Activated T-helper 9 cell treated with anti-CD3 and anti-CD28 coated beads, Interleukin-2, amount 50 U/mL, for 16 hours (primary cell): ENCODE data around the gene GOT1.

Experiments used
- DNase-seq: peaks from one replicate; pipeline ENCODE4 v3.0.0-alpha.2; 2020; ENCODE audit warnings: low read depth

The GOT1 gene

DNA sequence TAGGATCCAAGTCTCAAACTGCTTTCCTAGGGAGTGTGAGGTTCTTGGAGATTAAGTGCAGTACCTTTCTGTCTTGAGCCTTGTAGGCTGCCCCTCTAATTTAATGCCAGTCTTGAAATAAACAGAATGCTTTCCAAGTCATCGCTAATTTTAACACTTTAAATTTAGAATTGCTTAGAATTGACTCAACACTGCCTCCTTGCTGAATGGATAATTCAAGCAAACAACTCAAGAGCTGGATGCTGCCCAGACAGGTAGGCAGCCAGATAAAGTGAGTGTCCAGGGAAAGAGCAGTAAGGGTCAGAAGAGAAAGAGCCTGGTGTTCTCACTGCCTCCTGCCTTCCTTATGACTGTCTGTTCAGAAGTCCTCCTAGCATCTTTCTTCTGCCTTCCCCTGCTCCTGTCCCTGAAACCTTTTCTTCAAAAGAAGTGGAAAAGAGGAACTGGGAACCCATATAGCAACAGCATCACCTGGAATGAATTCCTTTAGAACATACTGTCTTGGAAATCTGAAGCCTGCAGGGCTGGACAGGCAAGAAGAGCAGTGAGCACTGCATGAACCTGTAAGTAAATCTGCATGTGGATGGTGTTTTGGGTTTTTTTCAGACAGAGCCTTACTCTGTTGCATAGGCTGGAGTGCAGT lies 3.1 kb upstream of the GOT1 start:
- DNase-seq, result no peak

DNA sequence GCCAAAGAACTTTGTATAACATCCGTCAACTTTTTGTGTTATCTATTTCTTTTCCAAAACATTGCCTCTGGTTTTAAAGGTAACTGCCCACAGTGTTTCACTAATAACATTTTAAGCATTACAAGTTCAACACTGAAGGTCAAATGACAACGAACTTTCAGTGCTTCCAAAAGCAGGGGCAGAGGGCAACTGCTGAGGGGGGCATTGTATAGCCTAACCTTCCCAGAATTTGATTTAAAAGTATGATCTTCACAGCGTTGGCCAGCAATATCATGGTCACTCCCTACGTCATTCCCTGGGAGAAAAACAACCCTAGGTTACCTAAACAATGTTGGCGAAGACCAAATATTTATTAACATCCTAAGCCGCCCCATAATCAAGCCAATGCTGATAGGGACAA lies 2.5 kb upstream of the GOT1 start:
- DNase-seq, result no peak

DNA sequence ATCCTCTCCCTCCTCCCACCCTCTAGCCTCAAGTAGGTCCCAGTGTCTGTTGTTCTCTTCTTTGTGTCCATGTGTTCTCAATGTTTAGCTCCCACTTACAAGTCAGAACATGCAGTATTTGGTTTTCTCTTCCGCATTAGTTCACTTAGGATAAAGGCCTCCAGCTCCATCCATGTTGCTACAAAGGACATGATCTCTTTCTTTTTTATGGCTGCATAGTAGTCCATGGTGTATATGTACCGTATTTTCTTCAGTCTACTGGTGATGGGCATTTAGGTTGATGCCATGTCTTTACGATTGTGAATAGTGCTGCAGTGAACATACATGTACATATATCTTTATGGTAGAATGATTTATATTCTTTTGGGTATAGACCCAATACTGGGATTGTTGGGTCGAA lies 1.6 kb upstream of the GOT1 start:
- no peak for DNase-seq

DNA sequence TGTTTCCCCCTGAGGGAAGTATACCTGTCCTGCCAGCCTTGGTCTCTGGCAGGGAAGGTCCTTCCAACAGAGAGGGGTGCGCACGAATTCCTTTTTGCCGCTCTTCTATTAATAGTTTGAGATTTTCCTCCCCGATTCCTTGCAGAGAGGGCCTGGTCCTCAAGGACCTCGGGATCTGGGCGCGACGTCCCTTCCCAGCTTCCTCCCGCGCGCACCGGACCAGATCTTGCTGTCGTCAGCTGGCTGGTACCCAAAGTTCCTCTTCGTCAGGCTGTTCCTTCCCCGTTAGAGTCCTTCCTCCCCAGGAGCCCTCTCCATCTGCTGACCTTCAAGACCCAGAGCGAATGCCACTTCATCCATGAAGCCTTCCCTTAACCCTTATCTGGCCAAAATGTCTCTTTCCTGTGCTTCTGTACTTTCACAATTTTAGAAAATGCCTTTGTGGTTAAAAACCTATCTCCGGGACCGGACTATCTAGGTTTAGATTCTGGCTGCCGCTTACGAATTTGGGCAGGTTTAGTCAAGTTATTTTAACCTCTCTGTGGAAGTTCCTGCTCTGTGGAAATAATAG lies 851 bp upstream of the GOT1 start:
- no peak for DNase-seq

DNA sequence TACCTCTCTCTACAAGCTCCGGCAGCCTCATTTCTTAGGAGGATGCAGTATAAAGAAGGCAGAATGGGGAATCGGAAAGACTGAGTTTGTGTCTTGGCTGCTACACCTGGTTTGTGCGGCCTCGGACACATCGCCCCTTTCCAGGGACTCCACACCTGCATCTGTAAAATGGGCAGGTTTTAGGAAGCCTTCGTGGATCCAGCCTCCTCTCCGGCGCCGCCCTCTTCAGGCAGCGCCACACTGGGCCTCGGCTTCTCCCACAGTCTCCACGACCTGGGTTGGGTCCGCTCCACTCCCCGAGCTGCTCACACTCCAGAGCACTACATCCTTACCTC lies 341 bp downstream of the GOT1 start:
- no peak for DNase-seq

DNA sequence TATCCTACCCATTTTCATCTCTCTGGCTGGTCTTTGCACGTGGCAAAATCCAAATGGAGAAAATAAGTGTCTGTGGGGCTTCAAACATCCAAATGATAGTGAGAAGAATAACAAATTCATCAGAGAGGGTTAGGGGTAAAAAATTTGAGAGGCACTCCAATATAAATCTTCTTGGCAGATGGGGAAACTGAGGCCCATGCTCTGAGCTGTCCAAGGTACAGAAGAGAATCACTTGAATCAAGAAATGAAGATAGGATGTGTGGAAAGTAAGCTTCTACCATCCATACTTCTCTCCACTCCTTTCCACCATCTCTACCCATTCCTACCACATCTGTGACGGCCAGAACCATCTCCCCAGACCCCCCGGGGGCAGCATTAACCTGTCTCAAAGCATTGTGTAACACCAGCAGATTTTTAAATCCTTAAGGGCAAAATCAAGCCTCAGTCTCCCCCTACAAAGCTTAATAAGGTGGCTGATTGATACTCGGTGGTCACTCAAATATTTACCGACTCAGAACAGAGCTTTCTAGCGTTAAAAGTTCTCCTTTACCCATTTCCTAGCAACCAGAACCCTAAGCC lies 818 bp downstream of the GOT1 start:
- DNase-seq, result no peak

DNA sequence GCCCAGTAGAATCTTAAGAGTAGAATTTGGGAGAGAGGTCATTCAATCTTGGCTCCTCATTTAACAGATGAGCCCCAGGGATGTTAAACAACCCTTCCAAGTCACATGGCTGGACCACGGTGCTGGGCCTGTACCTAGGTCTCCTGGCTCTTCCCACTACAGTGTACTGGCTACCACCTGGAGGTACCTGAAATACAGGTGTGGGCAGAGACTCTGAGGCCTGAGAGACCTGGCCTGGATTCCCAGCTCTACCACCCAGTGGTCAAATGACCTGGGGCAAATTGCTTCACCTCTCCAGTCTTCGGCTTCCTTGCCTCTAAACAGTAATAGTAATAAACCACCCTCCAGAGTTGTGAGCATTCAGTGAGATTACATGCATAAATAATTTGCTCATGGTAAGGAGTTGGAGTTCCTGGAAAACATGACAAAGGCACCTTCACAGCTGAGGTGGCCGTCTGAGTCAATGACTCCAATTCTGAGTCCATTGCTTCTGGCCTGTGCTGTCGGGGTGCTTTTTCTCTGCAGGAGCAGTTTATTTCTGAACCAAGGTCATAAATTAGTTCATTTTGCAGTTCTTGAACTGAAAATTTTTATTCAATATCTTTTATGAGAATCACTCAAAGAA lies 2.7 kb downstream of the GOT1 start:
- DNase-seq, result no peak

DNA sequence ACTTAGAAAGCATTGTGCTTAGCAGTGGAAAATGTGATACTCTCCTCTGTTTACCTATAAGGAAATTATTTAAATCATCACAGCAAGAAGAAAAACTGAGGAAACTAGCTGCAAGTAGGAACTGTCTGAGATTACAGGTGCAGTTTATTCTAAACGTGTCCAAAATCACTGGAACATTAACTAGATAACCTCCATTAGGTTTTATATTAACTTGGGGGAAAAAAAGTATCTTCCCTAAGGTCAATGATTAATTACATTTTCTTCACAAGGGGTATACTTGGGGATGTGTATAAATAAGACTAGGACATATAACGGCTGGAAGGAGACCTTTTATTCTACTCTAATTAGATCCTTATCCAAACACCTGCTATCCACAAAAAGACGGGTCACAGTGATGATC lies 3.7 kb downstream of the GOT1 start:
- DNase-seq, result no peak

DNA sequence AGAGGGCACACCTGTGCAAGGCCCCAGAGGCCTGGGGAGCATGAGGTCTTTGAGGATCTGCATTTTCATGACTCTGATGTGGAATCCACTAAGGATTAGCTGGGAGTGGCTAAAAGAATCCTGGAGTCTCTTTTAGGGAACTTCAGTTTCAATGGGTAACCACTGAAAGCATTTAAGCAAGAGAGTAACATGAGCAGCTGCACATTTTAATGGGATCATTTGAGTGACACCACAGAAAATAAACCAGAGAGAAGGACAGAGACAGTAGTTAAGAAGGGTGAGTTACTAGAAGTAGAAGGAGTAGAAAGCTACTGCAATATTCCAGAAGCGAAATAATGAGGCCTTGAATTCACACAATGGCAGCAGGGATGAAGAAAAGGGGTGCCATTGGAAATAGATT lies 5.2 kb downstream of the GOT1 start:
- DNase-seq, result no peak

DNA sequence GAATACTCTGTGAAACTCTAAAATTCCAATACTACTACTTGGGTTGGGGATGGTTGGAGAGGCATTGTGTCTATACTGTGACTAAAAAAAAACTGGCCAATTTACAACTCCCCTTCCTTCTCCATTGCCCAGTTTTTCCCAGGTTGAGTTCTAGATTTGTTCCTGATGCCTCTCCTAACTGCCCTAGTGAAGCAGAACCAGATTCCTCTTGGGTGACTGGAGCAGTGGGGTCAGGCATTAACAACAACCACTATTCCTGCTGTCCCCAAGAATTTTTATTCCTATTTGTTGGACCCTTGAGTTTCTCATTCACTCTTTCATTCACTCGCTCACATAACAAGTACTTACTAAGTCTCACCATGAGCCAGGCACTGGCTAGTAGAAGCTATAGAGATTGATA lies 5.8 kb downstream of the GOT1 start:
- no peak for DNase-seq

DNA sequence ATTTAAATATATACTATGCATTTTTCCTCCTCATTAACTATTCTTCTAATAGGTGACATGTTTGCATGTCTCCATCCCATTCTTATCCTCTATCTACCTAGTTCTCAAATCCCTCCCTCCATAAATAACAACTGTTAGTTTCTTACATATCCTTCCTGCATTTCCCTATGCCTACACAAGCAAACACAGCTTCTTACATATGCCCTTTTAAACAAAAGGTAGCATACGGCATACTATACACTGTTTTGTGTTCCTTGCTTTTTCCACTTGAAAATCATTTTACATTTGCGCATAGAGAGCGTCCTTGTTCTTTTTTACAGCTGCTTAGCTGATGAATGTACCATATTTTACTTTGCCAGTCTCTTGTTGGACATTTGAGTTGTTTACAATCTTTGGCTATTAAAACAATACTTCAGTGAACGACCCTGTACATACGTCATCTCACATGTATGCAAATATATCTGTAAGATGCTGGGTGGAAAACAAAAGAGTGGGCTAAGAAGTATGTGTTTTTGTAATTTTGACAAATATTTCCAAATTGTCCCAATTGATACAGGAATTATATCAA lies 7.8 kb downstream of the GOT1 start:
- no peak for DNase-seq

DNA sequence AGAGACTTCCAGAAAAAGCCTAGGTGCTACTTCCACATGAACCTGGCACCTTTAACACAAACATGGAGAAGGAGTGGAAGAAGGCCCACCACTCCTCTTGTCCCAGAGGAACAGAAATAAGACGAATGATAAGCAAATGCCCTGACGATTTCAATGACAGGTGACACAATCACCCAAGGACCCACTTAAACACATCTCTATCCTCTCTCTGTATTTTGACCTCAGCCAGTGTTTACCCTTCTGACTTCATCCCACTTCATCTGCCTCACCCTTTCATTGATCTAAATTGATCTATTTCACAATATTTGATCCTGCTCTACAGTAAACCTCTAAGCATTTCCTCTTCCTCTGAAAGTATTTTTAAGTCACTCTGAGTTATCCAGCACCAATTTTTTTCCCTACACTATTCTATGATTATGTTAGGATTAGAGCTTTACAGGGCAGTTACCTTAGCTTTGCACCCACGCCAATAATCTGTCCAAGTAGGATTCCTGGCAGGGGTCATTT lies 9.1 kb downstream of the GOT1 start:
- DNase-seq, result no peak

DNA sequence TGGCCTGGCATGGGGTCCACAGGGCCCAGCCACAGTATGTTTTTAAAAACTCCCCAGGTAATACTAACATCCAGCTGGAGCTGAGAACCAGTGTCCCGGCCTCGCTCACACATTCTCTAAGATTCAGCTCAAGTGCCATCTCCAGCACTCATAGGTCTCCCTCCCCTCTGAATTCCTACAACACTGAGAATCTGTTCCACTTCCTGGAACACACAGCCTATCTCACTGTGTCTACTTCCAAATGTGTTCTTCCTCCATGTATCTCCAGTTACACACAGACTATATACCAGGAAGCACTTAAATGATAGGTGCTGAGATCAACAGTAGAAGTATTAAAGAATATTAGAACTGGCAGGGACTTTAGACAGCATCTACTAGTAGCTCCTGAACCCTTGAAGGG lies 10.7 kb downstream of the GOT1 start:
- no peak for DNase-seq

DNA sequence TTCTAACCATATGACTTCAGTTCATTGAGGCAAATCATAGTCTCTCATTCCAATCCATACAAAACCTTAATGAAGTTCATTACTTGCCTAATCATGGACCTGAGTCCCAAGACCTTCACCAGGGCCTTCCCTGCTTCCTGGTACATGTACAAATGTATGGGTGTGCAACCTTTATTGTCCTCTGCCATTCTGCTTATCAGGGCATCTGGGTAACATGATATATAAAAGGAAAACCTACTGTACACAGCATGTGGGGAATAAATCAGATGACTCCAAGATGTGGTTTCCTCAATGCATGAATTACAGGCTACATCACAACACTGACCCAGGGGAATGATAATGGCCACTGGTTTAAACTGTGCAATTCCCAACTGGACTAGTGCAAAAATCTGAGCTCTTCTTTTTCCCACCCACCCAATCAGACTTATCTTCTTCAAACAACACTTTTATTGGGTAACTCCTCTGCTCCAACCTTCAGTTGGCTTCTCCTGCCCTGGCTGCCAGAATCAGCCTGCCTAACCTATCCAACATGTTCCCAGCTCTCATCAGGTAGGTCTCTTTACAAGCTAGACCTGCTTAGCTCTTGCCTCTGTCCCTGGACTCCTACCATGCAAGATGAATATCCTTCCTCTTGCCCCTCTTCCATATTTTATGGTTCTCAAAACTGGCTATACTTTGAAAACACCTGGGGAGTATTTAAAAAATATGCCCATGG lies 11.4 kb downstream of the GOT1 start:
- DNase-seq, result no peak

DNA sequence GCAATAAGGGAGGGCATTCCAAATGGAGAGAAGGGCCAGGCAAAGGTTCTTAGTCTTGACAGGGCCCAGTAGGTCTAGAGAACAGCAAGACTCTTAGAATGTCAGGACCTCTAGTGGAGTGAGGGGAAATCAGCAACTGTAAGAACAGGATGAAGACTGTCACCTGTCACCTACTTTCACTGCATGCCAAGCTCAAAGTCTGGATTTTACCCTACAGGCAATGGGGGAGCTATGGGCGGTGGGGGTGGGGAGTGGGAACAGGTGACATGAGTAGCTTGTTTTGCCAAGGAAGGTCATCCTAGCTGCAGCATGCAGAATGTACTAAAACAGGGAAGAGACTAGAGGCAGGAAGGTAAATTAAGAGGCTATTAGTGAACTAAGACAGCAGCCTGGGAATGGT lies 18.3 kb downstream of the GOT1 start:
- DNase-seq, result no peak

DNA sequence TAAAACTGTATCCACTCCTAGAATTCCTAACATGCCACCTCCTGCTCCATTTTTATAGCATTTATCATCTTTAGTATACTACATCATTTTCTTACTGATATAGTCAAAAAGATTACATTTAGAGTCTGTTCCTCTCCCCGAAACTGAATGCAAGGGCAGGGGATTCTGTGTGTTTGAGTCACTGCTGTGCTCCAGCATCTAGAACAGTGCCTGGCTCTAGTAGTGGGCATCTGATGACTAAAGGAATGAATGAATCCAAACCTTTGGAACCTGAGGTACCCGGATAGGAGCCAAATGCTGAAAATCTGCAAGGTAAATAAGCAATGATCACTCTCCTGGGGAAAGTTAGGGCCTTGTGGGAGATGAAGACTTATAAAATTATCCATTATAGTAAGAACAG lies 18.9 kb downstream of the GOT1 start:
- DNase-seq, result no peak

DNA sequence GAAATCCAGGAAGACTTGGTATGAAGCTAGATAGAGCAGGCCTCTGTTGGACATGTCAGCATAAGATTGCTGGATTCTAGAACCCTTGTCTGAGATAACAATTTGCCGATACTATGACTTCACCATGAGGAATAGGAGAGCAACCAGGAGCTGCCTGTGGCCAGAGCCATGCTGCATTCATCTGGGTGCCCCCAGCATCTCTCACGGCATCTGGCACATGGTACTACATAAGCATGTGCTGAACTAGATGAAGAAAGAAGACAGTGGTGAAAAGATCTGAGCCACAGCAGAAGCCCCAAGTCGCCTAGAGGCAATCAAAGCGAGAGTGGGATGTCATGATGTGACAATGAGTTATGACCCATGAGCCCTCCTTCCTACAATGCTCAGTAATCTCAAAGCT lies 19.5 kb downstream of the GOT1 start:
- DNase-seq, result no peak

DNA sequence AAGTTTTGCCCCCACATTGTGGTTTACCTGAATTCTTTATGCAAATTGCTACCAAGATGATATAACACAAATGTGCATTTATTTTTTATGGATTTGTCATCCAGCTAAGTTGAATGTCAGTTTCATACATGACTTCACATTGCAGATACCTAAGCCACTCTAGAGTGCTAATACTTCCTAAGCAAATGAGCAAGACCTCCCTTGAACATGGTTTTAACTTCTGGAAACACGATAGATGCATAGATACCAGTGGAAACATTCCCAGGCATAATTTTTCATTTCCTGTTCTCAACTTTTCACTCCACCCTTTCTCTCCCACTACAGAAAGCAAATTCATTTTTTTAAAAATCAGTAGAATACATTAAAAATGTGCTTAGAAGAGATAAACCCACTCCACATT lies 20.3 kb downstream of the GOT1 start:
- DNase-seq, result no peak

DNA sequence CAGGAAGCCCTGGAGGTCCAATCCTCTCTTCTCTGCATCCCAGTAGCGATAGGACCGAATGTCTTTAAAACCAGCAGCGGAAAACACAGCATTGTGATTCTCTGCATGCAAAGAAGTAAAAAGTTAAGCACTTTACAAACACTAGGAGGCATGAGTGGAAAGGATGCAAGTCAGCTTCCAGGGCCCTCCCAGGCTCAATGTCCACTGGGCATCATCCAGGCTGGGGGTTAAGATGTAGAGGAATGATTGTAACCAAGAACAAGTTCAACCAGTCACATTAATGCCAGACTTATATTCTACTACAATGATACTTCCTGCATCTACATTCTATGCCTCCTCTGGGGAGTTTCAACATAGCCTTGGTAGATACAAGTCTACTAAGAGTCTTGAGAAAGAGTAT lies 24.3 kb downstream of the GOT1 start:
- DNase-seq, result no peak

DNA sequence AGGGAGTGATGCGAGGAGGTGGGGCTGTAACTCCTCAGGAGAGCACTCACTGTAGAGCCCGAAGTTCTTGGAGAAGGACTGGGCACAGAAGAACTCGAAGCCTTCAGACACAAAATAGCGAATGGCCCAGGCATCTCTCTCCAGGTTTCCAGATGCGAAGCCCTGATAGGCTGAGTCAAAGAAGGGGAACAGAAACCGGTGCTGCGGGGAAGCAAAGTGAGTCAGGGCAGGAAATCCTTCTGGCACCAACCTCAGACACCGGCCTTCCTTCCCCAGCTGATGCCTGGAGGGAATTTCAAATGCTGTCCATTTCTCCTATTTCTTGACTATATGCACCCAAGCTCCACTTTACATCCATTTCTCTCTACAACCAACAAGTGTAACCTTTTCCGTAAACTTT lies 26.8 kb downstream of the GOT1 start:
- DNase-seq, result no peak

DNA sequence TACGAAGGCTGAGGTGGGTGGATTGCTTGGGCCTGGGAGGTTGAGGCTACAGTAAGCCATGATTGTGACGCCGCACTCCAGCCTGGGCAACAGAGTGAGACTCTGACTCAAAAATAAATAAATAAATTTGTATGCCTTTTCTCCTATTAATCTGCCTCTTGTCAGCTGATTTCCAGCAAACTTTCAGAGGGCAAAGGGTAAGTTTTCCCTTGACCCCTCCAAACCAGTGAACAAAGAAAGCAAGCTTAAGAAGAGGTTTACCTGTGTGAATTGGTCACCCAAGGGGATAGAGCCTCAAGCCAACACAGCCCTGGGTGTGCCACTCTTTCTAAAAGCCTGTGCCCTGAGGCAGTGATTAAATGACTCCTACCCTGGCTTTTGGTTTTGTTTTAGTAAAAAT lies 30.8 kb downstream of the GOT1 start:
- no peak for DNase-seq

DNA sequence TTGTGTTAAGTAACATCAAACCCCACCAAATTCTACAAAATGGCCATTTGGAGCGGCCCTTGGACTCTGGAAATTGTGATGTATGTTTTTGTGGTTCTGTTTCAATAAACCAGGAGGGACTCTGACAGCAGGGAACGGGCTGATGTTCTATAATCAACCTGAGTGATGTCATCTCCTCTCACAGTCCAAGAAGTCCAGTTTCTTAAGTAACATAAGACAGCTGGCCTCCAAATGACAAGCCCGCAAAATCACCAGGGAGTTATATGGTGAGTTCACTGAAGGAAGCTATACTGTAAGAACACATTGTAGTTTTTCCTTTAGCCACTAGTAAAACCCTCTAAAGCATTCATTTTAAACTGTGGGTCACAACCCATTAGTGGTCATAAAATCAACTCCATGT lies 34.0 kb downstream of the GOT1 start:
- DNase-seq, result no peak
